D721Med (cell line): ENCODE measurements around the gene KHK.
A peak's percentile ranks its signal among the peaks of the same experiment; 100 is the strongest.

ENCODE experiments used
- DNase-seq: peaks from one replicate; pipeline ENCODE4 v3.0.0; 2011; ENCODE audit warnings: low spot score; ENCODE audit not compliant: insufficient read length
- FAIRE-seq: peaks from 2 replicates; lab custom pipeline; 2011; peaks lifted over from hg19 to GRCh38; lab: Jason Lieb, UNC
- TF ChIP-seq, protein P1 (sequence below): IDR thresholded peaks from 2 replicates; pipeline ENCODE4 v1.5.1; 2012; ENCODE audit warnings: mild to moderate bottlenecking, control low read depth; ENCODE audit not compliant: insufficient read depth; ENCODE audit errors: missing control alignments

KHK gene

DNA sequence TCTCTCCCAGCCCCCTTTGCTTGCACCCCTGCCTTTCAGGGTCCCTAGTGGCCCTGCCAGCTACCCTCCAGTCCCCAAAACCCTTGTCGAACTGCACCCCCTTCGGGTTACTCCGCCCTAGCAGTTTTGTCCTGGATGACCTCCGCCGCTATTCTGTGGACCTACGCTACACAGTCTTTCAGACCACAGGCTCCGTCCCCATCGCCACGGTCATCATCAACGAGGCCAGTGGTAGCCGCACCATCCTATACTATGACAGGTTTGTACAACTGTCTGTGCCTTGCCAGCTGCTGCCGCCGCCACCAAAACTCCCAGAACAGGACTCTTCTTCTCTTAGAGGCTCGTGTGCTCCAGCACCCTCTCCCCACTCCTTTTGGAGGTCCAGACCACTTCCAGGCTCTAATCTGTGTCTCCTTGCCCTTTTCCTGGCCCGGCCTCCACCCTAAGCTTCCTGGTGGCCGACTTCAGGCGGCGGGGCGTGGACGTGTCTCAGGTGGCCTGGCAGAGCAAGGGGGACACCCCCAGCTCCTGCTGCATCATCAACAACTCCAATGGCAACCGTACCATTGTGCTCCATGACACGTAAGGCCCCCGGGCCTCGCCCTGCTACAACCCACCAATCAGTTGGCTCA, 7.9 kb downstream of the KHK start:
- no peak for FAIRE-seq
- DNase-seq, result no peak
- TF ChIP-seq, protein P1, sequence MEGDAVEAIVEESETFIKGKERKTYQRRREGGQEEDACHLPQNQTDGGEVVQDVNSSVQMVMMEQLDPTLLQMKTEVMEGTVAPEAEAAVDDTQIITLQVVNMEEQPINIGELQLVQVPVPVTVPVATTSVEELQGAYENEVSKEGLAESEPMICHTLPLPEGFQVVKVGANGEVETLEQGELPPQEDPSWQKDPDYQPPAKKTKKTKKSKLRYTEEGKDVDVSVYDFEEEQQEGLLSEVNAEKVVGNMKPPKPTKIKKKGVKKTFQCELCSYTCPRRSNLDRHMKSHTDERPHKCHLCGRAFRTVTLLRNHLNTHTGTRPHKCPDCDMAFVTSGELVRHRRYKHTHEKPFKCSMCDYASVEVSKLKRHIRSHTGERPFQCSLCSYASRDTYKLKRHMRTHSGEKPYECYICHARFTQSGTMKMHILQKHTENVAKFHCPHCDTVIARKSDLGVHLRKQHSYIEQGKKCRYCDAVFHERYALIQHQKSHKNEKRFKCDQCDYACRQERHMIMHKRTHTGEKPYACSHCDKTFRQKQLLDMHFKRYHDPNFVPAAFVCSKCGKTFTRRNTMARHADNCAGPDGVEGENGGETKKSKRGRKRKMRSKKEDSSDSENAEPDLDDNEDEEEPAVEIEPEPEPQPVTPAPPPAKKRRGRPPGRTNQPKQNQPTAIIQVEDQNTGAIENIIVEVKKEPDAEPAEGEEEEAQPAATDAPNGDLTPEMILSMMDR, result no peak

DNA sequence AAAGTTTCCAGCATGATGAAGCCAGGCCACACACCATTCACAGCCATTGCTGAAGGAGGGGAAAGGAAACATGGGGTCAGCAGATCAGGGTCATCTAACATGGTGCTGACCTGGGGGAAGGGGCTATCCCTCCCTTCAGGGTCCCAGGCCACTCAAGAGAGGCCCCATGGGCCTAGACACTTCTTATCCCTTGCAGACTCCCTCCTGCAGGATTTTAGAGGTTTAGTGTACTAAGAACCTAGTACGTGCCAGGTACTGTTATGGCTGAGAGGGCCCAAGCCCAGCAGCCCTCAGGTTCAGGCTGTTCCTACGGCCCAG, 8.8 kb downstream of the KHK start:
- DNase-seq (no peak), FAIRE-seq (no peak)
- TF ChIP-seq, protein P1, result no peak

DNA sequence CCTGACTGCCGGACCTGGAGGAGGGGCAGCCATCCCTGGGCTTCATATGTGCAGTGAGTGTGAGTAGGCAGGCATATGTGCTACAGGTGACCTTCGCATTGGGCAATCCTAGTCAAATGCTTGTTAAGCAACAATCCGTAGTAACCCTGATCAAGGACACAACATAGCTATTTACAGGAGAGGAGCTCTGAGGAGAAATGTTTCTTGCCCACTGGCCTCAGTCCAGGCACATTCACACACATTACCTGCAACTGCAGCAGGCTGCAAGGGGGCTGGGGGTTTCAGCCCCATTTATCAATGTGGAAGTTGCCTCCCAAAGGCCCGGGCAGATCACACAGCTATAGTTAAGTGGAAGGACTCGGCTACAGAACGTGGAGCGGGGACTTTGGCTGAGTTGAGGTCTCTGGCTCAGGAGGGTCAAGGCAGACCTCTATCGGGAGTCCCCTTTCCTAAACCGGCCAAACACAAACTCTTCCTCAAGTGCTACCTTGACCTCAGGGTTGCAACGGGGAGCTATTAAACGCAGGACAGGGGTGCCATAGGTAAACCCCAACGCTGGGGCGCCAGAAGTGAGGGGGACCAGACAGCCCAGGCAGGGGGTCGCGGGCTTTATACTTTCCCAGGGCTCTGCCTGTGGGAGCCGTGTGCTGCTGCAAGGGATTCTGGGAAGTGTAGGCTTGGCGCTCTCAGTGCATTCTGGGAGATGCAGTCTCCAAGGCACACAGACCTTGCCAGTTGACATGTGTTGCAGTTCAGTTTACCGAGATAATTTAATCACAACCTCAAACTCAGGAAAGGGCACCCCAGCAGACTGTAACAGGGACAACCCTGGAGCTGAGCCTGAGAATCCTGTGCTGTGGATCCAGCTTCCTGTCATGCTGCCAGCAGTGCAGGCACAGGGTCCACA, 9.4 kb downstream of the KHK start:
- DNase-seq (peak; percentile 91), FAIRE-seq (no peak)
- TF ChIP-seq, protein P1, result no peak

DNA sequence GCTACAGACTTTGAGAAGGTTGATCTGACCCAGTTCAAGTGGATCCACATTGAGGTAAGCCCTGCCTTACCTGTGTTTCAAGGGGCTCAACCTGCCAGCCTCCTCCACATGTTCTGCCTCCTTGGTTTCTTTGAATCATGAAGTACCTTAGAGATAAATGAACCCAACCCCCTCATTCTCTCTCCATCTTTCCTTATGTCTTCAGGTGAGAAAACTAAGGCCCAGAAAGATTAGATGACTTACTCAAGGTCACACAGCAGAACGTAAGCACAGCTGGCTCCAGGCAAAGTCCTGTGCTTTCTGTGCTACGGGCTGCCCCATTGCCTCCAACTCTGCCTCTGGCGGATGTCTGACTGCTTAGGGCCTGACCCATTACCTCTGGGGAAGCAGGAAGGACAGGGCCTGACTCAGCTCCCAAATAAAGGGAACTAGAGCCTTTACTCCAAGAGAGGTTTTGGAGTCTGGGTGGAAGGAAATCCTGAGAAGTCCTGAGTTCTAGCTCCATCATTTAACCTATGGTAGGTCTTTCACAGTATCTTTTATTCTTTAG, 10.3 kb downstream of the KHK start:
- DNase-seq, result no peak
- no peak for FAIRE-seq
- TF ChIP-seq, protein P1, result no peak

DNA sequence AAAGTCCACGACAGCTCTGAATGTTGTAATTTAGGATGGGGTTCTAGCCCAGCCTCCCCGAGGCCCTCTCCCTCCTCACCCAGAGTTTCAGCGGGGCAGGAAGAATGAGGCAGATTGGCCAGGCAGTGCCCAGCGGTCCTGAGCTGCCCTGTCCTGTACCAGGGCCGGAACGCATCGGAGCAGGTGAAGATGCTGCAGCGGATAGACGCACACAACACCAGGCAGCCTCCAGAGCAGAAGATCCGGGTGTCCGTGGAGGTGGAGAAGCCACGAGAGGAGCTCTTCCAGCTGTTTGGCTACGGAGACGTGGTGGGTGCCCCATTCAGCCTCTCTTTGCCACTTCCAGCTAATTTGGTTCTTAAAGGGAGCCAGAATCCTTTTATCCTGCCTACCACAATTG, 10.8 kb downstream of the KHK start:
- DNase-seq, result no peak
- TF ChIP-seq, protein P1, result no peak
- no peak for FAIRE-seq

DNA sequence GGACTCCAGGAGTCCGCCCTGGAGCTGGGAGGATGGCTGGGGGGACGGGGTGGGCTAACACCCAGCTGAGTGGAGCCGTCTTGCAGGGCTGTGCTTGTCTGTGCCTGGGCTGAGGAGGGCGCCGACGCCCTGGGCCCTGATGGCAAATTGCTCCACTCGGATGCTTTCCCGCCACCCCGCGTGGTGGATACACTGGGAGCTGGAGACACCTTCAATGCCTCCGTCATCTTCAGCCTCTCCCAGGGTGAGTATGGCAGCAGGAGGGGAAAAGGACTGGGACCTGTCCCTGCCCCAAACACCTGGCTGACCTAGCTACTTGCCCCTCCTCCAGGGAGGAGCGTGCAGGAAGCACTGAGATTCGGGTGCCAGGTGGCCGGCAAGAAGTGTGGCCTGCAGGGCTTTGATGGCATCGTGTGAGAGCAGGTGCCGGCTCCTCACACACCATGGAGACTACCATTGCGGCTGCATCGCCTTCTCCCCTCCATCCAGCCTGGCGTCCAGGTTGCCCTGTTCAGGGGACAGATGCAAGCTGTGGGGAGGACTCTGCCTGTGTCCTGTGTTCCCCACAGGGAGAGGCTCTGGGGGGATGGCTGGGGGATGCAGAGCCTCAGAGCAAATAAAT, 12.9 kb downstream of the KHK start:
- no peak for FAIRE-seq
- no peak for DNase-seq
- TF ChIP-seq, protein P1, result no peak
